GM12892 (cell line): ENCODE measurements around the gene MFSD12.

ENCODE experiments used
- DNase-seq: peaks from one replicate; pipeline ENCODE4 v3.0.0; 2011; ENCODE audit not compliant: insufficient read length
- FAIRE-seq: peaks from 2 replicates; lab custom pipeline; 2011; peaks lifted over from hg19 to GRCh38; lab: Jason Lieb, UNC
- POLR2A ChIP-seq: IDR thresholded peaks from 2 replicates; pipeline ENCODE4 v1.6.1; 2011; ENCODE audit warnings: low read depth, low read length, control low read depth
- POLR2AphosphoS5 ChIP-seq: IDR thresholded peaks from 2 replicates; pipeline ENCODE4 v1.6.1; 2011; ENCODE audit warnings: low read depth, low read length, control low read depth
- TAF1 ChIP-seq: IDR thresholded peaks from 2 replicates; pipeline ENCODE4 v1.6.1; 2011; ENCODE audit warnings: low read depth, mild to moderate bottlenecking, control low read depth, low read length, borderline replicate concordance

MFSD12 gene

DNA sequence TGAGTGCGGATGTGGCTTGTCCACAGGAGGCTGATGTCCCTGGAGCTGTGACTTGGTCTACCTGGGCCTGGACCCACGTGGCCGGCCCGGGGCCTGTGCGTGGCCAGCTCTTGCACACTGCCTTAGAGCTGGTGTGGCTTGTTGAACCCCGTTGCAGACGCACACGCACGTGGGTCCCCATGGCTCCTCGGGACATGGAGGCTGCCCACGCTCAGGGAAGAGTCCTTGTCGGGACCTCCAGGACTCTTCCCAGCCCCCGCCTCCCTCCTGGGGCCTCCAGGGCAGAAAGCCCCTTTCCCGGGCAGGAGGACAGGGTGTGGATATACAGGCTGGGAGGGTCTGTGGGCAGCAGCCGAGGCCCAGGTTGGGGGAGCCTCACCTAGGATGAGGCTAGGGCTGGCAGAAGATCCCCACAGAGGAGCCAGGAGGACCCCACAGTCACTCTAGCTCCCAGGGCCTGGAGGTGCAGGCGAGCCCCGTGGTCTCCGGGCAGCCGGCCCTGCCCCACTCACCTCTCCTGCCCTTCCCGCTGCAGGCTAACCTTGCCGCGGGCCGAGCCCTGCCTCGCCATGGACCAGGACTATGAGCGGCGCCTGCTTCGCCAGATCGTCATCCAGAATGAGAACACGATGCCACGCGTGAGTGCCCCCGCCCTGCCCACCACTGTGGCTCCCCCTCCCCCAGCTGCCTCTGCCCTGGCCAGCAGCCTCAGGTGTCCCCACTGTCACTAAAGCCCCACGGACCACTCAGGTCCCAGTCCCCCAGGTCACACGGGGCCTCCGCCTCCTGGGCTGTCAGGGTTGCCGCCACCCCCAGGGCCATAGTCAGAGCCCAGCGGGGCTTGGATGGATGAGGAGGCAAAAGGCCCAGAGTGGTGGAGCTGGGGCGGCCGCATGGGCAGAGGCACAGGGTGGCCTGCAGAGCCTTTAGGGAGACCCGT, 34.7 kb downstream of the MFSD12 start:
- DNase-seq (no peak), FAIRE-seq (no peak)
- TF ChIP-seq TAF1 (no peak), POLR2AphosphoS5 (no peak), POLR2A (no peak)

DNA sequence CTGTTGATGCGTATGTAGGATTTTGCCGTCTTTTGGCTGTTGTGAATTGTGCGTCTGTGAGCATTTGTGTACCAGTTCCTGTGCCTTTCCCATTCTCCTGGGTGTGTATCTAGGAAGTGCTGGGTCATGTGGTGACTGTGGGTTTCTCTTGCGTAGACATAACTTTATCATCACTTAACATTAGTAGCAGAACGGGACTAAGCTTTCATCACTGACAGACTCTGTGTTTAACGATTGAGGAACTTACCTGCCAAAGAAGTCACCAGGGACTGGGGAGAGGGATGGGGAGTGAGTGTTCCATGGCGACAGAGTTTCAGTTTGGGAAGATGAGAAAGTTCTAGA, 36.3 kb downstream of the MFSD12 start:
- DNase-seq (no peak), FAIRE-seq (no peak)
- TF ChIP-seq POLR2A (no peak), TAF1 (no peak), POLR2AphosphoS5 (no peak)

DNA sequence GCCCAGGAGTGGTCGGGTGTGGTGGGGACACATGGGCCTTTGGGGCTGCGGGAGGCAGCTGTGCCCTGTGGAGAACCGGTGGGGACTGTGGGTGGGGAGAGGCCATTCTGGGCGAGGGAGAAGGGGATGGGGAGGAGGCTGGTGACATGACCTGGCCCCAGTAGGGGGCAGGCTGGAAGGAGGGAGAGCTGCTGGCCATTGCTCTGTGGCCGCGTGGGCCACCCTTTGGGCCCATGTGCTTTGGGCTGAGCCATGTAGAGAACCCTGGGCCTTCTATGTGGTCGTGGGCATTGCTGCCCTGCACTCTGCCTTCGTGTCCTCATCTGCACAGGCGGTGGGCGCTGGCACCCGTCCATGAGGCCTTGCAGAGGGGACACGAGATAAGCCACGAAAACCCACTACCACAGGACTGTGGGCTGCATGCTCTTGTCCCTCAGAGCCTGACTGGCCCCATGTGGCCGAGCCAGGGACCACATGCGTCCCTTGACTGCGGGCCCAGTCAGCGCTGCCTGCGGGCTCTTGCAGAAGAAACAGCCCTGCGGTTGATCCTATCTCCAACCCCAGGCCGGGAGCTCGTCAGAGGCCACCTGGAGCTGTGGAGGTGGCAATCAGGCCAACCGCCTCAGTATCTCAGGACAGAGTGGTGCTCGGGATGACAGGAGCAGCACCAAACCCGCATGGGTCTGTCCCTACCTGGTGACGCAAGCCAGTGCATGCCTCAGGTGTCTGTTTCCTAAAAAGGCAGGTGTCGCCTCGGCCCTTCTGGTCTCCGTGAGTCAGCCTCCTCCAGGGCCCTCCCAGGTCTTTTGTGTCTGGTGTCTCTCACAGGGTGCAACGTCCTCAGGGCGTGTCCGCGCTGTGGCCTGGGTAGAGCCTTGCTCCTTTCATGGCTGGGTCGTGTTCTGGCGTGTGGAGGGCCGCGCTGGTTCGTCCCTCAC, 37.0 kb downstream of the MFSD12 start:
- no peak for TF ChIP-seq TAF1
- no peak for TF ChIP-seq POLR2A
- TF ChIP-seq POLR2AphosphoS5: no peak
- FAIRE-seq: no peak
- DNase-seq: no peak

DNA sequence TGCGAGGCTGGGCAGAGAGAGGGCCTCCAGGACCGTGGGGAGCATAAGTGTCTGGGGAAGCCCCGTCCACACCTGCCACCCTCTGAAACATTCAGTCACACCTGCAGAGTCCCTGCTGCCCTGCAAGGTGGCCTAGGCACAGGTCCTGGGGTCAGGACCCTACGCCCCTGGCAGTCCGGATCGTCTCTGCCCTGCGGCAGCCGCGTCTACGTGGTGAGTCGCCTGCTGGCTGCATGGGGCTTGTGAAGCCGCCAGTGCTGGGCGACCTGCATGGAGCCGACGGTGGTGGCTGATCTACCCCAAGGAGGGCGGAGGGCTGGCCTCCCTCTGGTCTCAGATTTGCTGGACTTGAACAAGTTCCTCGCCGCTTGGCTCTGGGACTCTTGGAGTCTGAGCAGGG, 38.3 kb downstream of the MFSD12 start:
- DNase-seq (no peak), FAIRE-seq (no peak)
- TF ChIP-seq TAF1 (no peak), POLR2A (no peak), POLR2AphosphoS5 (no peak)

DNA sequence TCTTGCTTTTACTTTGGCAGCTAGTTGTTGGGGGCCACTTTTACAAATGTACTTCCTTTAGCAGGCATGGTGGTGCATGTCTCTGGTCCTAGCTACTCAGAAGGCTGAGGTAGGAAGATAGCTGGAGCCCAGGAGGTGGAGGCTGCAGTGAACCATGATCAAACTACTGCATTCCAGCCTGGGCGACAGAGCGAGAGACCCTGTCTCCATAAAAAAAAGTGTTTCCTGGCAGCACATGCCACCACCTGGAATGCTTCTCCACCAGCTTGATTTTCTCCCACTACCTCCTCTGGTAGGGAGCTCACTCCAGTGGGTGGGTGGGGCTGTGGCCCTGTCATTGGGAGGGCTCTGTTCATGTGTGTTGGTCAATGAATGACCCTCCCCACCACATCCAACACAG, 38.7 kb downstream of the MFSD12 start:
- DNase-seq (no peak), FAIRE-seq (no peak)
- no peak for TF ChIP-seq POLR2A

DNA sequence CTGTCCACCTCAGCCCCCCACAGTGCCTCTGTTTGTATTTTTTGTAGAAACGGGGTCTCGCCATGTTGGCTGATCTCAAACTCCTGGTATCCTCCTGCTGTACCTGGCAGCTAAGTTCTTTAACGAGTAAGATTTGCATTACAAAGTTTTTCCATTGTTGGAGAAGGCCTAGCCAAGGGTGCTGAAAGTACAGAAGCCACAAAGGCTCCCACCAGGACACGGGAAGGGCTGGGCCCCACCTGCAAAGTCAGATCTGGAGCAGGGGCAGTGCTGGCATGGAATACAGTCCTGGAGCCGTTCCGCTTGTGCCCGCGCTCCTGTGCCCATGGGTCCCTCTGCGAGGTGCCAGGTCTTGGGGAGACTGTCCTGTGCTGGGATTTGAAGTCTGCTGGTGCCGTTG, 39.1 kb downstream of the MFSD12 start:
- no peak for FAIRE-seq
- TF ChIP-seq TAF1 (no peak), POLR2AphosphoS5 (no peak), POLR2A (no peak)

DNA sequence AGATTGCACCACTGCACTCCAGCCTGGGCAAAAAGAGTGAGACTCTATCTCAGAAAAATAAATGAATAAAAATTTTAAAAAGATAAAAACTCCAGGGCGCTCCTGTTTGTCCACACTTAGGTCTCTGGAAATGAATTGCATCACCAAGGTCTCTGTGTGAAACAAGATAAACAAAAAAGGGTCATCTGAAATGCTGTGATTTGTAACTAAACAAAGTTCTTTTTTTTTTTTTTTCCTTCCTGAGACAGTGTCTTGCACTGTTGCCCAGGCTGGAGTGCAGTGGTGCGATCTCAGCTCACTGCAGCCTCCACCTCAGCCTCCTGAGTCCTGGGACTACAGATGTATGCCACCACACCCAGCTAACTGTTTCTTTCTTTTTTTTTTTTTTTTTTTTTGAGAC, 39.7 kb downstream of the MFSD12 start:
- DNase-seq: no peak
- TF ChIP-seq POLR2AphosphoS5 (no peak), POLR2A (no peak), TAF1 (no peak)
- no peak for FAIRE-seq

More for the DNA sequence above, 39.1 kb downstream of the MFSD12 start:
- no peak for DNase-seq

DNA sequence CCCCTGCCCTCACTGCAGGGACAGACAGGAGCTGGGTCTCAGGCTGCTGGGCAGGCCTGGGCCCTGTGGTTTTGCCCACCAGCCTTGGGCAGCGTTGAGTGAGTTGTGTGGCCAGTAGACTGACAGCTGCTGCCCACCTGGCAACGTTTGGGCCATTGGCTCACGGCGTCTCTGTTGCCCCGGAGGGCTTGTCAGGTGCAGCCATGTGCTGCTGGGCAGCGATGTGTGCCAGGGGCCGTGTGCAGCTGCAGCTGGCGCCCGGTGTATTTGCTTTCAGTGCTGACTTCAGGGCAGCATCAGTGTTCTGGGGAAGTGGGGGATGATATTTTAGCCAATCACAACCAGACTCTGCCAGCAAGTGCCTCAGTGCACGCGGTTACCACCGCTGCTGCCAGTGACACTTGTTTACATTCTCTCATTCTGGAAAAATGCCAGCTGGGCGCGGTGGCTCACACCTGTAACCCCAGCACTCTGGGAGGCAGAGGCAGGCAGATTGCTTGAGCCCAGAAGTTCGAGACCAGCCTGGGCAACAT, 40.6 kb downstream of the MFSD12 start:
- FAIRE-seq (no peak), DNase-seq (no peak)
- TF ChIP-seq TAF1 (no peak), POLR2AphosphoS5 (no peak), POLR2A (no peak)

DNA sequence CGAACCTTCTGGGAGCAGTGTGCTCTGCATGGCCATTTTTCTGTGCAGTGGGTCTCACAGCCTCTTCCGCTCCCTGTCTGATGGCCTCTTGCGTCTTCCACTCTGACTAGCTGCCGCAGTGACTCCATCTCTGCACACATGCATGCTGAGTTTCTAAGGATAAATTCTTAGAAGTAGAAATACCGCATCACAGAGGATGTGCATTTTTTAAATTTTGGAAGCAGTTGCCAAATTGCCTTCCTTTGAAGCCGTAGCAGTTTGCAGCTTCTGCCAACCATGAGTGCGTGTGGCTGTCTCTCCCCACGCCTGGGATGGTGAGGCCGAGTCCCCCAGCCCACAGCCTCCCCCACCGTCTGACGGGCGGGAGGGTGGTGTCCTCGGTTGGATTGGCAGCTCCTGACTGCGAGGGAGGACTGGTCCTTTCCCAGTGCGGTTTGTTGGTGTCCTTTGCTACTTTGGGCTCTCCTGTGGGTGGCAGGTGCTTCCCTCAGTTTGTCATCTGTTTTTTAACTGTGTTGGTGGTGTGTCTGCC, 41.4 kb downstream of the MFSD12 start:
- FAIRE-seq: no peak
- TF ChIP-seq POLR2A: no peak
- TF ChIP-seq TAF1: no peak
- TF ChIP-seq POLR2AphosphoS5: no peak

DNA sequence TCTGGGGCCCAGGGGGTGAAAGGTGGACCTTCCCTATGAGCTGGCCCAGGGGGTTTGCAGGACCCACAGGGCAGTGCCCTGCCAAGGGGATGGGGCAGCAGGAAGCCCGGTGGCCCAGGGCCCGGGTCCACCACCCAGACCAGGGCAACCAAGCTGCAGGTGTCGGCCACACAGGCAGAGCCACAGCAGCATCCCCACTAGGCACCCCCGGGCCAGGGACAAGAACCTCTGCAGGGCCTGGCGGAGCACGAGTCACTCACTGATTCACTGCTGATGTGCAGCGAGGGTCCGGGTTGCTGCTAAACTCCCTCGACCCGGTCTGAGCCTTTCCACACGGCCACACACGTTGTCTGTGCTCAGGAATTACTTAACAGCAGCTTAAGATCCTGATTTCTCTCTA, 42.5 kb downstream of the MFSD12 start:
- DNase-seq (no peak), FAIRE-seq (no peak)
- TF ChIP-seq POLR2A (no peak), POLR2AphosphoS5 (no peak), TAF1 (no peak)

More for the DNA sequence above, 41.4 kb downstream of the MFSD12 start:
- DNase-seq: no peak
